ENCODE measurements around the gene OSBP. TPM values are rescaled to one million over a fixed set of nuclear protein-coding genes. Genes with fewer than 3 reads are reported as not detected.

Gene OSBP
- total RNA-seq, 2 donors from 2014 or later, result 28.5 to 30.3 TPM

DNA sequence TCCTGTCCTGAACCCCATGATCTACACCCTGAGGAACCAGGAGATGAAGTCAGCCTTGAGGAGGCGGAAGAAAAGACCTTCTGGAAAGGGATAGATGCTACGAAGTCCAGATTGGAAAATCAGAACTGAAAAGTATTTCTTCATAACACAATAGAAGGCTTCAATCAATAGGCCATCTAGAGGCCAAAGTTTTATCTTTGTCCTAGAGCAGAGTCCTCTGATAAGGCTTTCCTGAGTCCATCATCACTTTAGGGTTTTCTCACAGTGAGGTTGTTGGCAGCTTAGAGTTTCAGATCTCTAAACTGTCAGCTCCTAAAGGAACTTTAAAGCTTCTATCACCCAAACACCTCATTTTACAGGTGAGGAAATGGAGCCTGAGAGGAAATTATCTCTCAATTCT lies 83.0 kb downstream of the OSBP start:
- Histone ChIP-seq H3K4me1 (peaks cover 1% of the 10 kb centered on the region), H3K27ac (no peak overlapping the region), H3K9me3 (no peaks in the 10 kb centered on the region), H3K27me3 (no peaks in the 10 kb centered on the region), H3K36me3 (replicated peaks in 1 of 2; ENCODE audit: insufficient read depth in 1 of 2, low read depth in 2 of 2) (no peaks in the 10 kb centered on the region), H3K4me3 (no peak overlapping the region)
- TF ChIP-seq CTCF (IDR thresholded peaks at IDR 0.05) (no peak), POLR2A (IDR thresholded peaks at IDR 0.05) (no peak)
- DNase-seq, result no peak
- intact Hi-C loops (cut with DNase I), result no loop called here
- 67% methylated on average over 2 of the region's 2 CpGs for WGBS, 2 donors
- no peak for ATAC-seq

DNA sequence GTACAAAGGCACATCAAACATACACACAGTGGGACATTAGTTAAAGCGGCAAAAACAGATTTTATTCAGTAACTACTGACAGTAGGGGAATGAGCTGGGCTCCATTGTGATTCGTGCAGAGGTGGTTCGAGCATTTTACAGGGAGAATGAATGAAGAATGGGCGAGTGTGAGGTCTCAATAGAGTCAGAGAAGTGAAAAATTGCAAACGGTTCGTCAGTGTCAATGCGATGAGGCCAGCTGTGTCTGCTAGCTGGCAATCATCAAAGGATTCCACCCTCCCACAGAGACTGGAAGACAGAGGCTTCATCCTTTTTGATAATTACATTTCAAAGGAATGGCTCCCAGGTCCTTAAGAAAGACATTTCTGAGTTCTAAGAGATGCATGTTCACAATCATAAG lies 86.9 kb downstream of the OSBP start:
- no peak for DNase-seq
- no peaks in the 10 kb centered on the region for H3K9me3 ChIP-seq
- no peaks in the 10 kb centered on the region for H3K27me3 ChIP-seq
- H3K4me3 ChIP-seq, result no peak overlapping the region
- no peaks in the 10 kb centered on the region for H3K4me1 ChIP-seq
- intact Hi-C loops (cut with DNase I), result no loop called here
- WGBS, 2 donors, result 62 to 65% methylated on average over 7 of the region's 7 CpGs
- ATAC-seq, result no peak
- no peaks in the 10 kb centered on the region for H3K36me3 ChIP-seq (replicated peaks in 1 of 2; ENCODE audit: insufficient read depth in 1 of 2, low read depth in 2 of 2)
- TF ChIP-seq CTCF (IDR thresholded peaks at IDR 0.05) (no peak), POLR2A (IDR thresholded peaks at IDR 0.05) (no peak)
- no peak overlapping the region for H3K27ac ChIP-seq

Small RNAs within 50 kb of the gene (microRNA-seq; reads per million reads assigned to microRNA genes)
- 0 to 0.45 reads per million in 2 donors for gene MIR3162 (ENCODE audit: borderline number of aligned reads in 2 of 2, borderline replicate concordance in 2 of 2)

Small RNAs within 50 kb of the gene (small RNA-seq; reads per million reads assigned to genes)
- gene MIR3162, result not detected

Other genes with a start within 250 kb of the OSBP start
- not detected for gene OR5A2, start 189.4 kb downstream of the OSBP start, total RNA-seq
- not detected for gene OR5A1, start 179.3 kb downstream of the OSBP start, total RNA-seq
- gene OR4D6, start 158.8 kb downstream of the OSBP start, total RNA-seq, result not detected
- gene OR4D10, start 142.5 kb downstream of the OSBP start, total RNA-seq, result not detected
- not detected for gene OR4D11, start 112.2 kb downstream of the OSBP start, total RNA-seq
- not detected for gene OR4D9, start 104.2 kb downstream of the OSBP start, total RNA-seq
- gene PATL1, start 53.3 kb upstream of the OSBP start, total RNA-seq, result 1 to 10 TPM; 6.5 to 9.6 TPM
- gene OR10V1, start 98.1 kb upstream of the OSBP start, total RNA-seq, result not detected
- 10 to 100 TPM; 31.6 to 56.7 TPM for gene STX3, start 139.6 kb upstream of the OSBP start, total RNA-seq
- 10 to 100 TPM; 29.7 to 31.1 TPM for gene MRPL16, start 195.0 kb upstream of the OSBP start, total RNA-seq
- not detected for gene CBLIF, start 229.7 kb upstream of the OSBP start, total RNA-seq

All from body of pancreas (tissue), 4 donors.